A172 (cell line): ENCODE results near the gene PDIK1L. TPM values are rescaled to one million over a fixed set of nuclear protein-coding genes. Genes with fewer than 3 reads are reported as not detected.

ENCODE experiments used
- DNase-seq: peaks from one replicate; pipeline ENCODE4 v3.0.0-alpha.2; 2015; ENCODE audit warnings: low spot score
- total RNA-seq: library from RNA; depleted of rRNA; stranded (reverse); fragments of >200 nt; shearing (Covaris generic); gene quantifications from 2 replicates; pipeline ENCODE4 v1.2.3, GENCODE V29; 2014; rRNA removed

PDIK1L gene
- total RNA-seq, 1 experiment from 2014 or later: 4.4 TPM

GRCh38 chr1:26170472-26170821, 58.8 kb downstream of the PDIK1L start:
- no peak for DNase-seq

GRCh38 chr1:26171084-26172072, 59.8 kb downstream of the PDIK1L start, which contains the start of gene ZNF593OS:
ZNF593OS (minus strand) TSS chr1:26171832; CDS start chr1:26171661, 171 bp downstream.
- no peak for DNase-seq

Other genes with a start within 250 kb of the PDIK1L start
- 0.19 and 1.1 TPM in 2 replicates for gene PAQR7, start 236.1 kb upstream of the PDIK1L start, total RNA-seq
- gene STMN1, start 205.4 kb upstream of the PDIK1L start, total RNA-seq: 222 and 346 TPM in 2 replicates
- gene PAFAH2, start 113.8 kb upstream of the PDIK1L start, total RNA-seq: 8.5 and 13.0 TPM in 2 replicates
- gene EXTL1, start 90.0 kb upstream of the PDIK1L start, total RNA-seq: 0.17 TPM in 1 of 2 replicates, not detected in the other
- gene SLC30A2, start 65.7 kb upstream of the PDIK1L start, total RNA-seq: not detected in 2 replicates
- not detected in 2 replicates for gene TRIM63, start 44.2 kb upstream of the PDIK1L start, total RNA-seq
- gene FAM110D, start 47.3 kb downstream of the PDIK1L start, total RNA-seq: 0.62 TPM in 1 of 2 replicates, not detected in the other
- not detected in 2 replicates for gene C1orf232, start 57.1 kb downstream of the PDIK1L start, total RNA-seq
- 12.9 and 18.1 TPM in 2 replicates for gene ZNF593, start 58.1 kb downstream of the PDIK1L start, total RNA-seq
- gene ZNF593OS, start 60.0 kb downstream of the PDIK1L start, total RNA-seq: not detected in 2 replicates
- not detected in 2 replicates for gene CNKSR1, start 65.7 kb downstream of the PDIK1L start, total RNA-seq
- not detected in 2 replicates for gene CATSPER4, start 78.8 kb downstream of the PDIK1L start, total RNA-seq
- 13.4 and 18.0 TPM in 2 replicates for gene CEP85, start 122.4 kb downstream of the PDIK1L start, total RNA-seq
- 71.8 and 77.5 TPM in 2 replicates for gene SH3BGRL3, start 168.3 kb downstream of the PDIK1L start, total RNA-seq
- gene UBXN11, start 194.8 kb downstream of the PDIK1L start, total RNA-seq: 2.9 and 7.6 TPM in 2 replicates
- not detected in 2 replicates for gene CD52, start 206.1 kb downstream of the PDIK1L start, total RNA-seq
- gene CRYBG2, start 242.3 kb downstream of the PDIK1L start, total RNA-seq: 0.02 and 0.17 TPM in 2 replicates